GM12878 (cell line): ENCODE results near the gene RBM19. TPM values are rescaled to one million over a fixed set of nuclear protein-coding genes. Genes with fewer than 3 reads are reported as not detected.

Source experiments
- ATAC-seq: fragments of 200-7000 bp; cut with Tn5 transposase; 3 replicates; pipeline ENCODE4 v1.9.1; 2020; ENCODE audit warnings: mild to moderate bottlenecking, moderate library complexity
- BruUV-seq: library from RNA; stranded (reverse); fragments of 400-500 nt; replicated peaks from 2 replicates; lab custom pipeline; 2021; lab: Mats Ljungman, UMichigan
- CTCF ChIA-PET: fragments of 300-600 bp; sonication (Branson Sonifier 250); formaldehyde crosslinking; extraction: SDS; loops from one replicate; lab custom pipeline; 2021; ENCODE audit warnings: inconsistent platforms; lab: Yijun Ruan, JAX
- POLR2A ChIA-PET: fragments of 350-600 bp; formaldehyde crosslinking; extraction: SDS; loops from one replicate; lab custom pipeline; 2021; ENCODE audit warnings: inconsistent platforms; lab: Charles Lee
- RAD21 ChIA-PET: fragments of 300-600 bp; sonication (Branson Sonifier 250); formaldehyde crosslinking; loops from one replicate; lab custom pipeline; 2023; ENCODE audit warnings: antibody characterized with exemption; ENCODE audit not compliant: unreplicated experiment; lab: Charles Lee
- SMC1A ChIA-PET: fragments of 300-600 bp; sonication (Branson Sonifier 250); formaldehyde crosslinking; loops from one replicate; lab custom pipeline; 2023; ENCODE audit not compliant: unreplicated experiment, uncharacterized antibody; lab: Charles Lee
- DNase-seq: peaks from one replicate; pipeline ENCODE4 v3.0.0-alpha.2; 2011; ENCODE audit warnings: low read depth, low spot score
- FAIRE-seq: peaks from 3 replicates; lab custom pipeline; 2011; peaks lifted over from hg19 to GRCh38; lab: Jason Lieb, UNC
- H2AFZ ChIP-seq: 2 replicates; pipeline ENCODE4 v1.6.0; 2011; ENCODE audit warnings: low read depth, low read length, control low read depth; ENCODE audit not compliant: control insufficient read depth
- H3K27ac ChIP-seq: 2 replicates; pipeline ENCODE4 v1.5.1; 2011; ENCODE audit warnings: control low read depth; ENCODE audit not compliant: control insufficient read depth, insufficient read depth
- H3K27me3 ChIP-seq, 2 experiments: replicated peaks in 1 of 2; 2 replicates each; pipeline versions ENCODE4 v1.6.0 to v1.6.1; 2011; ENCODE audit warnings: low read length in 1 of 2; ENCODE audit not compliant: control insufficient read depth in 2 of 2, insufficient read depth in 2 of 2
- H3K36me3 ChIP-seq, 2 experiments: 2 replicates each; pipeline ENCODE4 v1.5.1; 2011; ENCODE audit warnings: low read length in 1 of 2; ENCODE audit not compliant: control insufficient read depth in 2 of 2, insufficient read depth in 2 of 2
- H3K4me1 ChIP-seq: 2 replicates; pipeline ENCODE4 v1.6.1; 2011; ENCODE audit warnings: mild to moderate bottlenecking, low read length, moderate library complexity, mixed read lengths; ENCODE audit not compliant: control insufficient read depth, insufficient read depth
- H3K4me2 ChIP-seq: 2 replicates; pipeline ENCODE4 v1.6.0; 2011; ENCODE audit warnings: control low read depth; ENCODE audit not compliant: control insufficient read depth, insufficient read depth
- H3K4me3 ChIP-seq: fragments of 200-600 bp; sonication (generic); 2 replicates; pipeline ENCODE4 v1.5.1; 2016
- H3K79me2 ChIP-seq: 2 replicates; pipeline ENCODE4 v1.6.0; 2011; ENCODE audit warnings: low read length; ENCODE audit not compliant: control insufficient read depth, insufficient read depth
- H3K9ac ChIP-seq: 2 replicates; pipeline ENCODE4 v1.8.0; 2011; ENCODE audit warnings: low read length, control low read depth, mixed read lengths; ENCODE audit not compliant: control insufficient read depth, insufficient read depth
- H3K9me3 ChIP-seq: replicated peaks from 3 replicates; pipeline ENCODE4 v1.5.1; 2011; ENCODE audit warnings: mild to moderate bottlenecking, low read length; ENCODE audit not compliant: control insufficient read depth, insufficient read depth
- H4K20me1 ChIP-seq: 2 replicates; pipeline ENCODE4 v1.6.0; 2011; ENCODE audit not compliant: control insufficient read depth, insufficient read depth
- BCLAF1 ChIP-seq: fragments of 450-650 bp; IDR thresholded peaks from 2 replicates; pipeline ENCODE4 v1.6.1; 2017; ENCODE audit warnings: antibody characterized with exemption, mild to moderate bottlenecking, moderate library complexity
- CBFB ChIP-seq: IDR thresholded peaks from 2 replicates; pipeline ENCODE4 v1.6.1; 2016; ENCODE audit warnings: antibody characterized with exemption, low read depth
- CBX5 ChIP-seq: sonication (generic); IDR thresholded peaks from 2 replicates; pipeline ENCODE4 v1.6.1; 2016; ENCODE audit warnings: low read depth, moderate library complexity, mild to moderate bottlenecking, inconsistent platforms
- HDGF ChIP-seq: fragments of 450-650 bp; IDR thresholded peaks from 2 replicates; pipeline ENCODE4 v1.6.1; 2016; ENCODE audit warnings: antibody characterized with exemption
- IRF4 ChIP-seq: IDR thresholded peaks from 2 replicates; pipeline ENCODE4 v1.6.1; 2011; ENCODE audit warnings: low read depth, low read length
- LARP7 ChIP-seq: fragments of 450-650 bp; IDR thresholded peaks from 2 replicates; pipeline ENCODE4 v1.6.1; 2017; ENCODE audit warnings: mild to moderate bottlenecking
- PAX8 ChIP-seq: fragments of 450-650 bp; IDR thresholded peaks from 2 replicates; pipeline ENCODE4 v1.6.1; 2017; ENCODE audit warnings: mild to moderate bottlenecking, moderate library complexity
- SUPT20H ChIP-seq: IDR thresholded peaks from 2 replicates; pipeline ENCODE4 v1.6.1; 2011; ENCODE audit warnings: low read depth, mild to moderate bottlenecking, low read length, moderate library complexity, borderline replicate concordance; ENCODE audit not compliant: control insufficient read depth
- WRNIP1 ChIP-seq: IDR thresholded peaks from 2 replicates; pipeline ENCODE4 v1.6.1; 2011; ENCODE audit warnings: low read depth, low read length, improper control_type of control experiment, borderline replicate concordance
- YBX1 ChIP-seq: fragments of 450-650 bp; IDR thresholded peaks from 2 replicates; pipeline ENCODE4 v1.6.1; 2016; ENCODE audit warnings: antibody characterized with exemption
- ZNF24 ChIP-seq: fragments of 450-650 bp; IDR thresholded peaks from 2 replicates; pipeline ENCODE4 v1.6.1; 2017; ENCODE audit warnings: antibody characterized with exemption, mild to moderate bottlenecking
- ZNF384 ChIP-seq: IDR thresholded peaks from 2 replicates; pipeline ENCODE4 v1.6.1; 2012; ENCODE audit warnings: low read depth, mild to moderate bottlenecking, low read length, improper control_type of control experiment, borderline replicate concordance
- ZNF622 ChIP-seq: fragments of 450-650 bp; IDR thresholded peaks from 2 replicates; pipeline ENCODE4 v1.6.1; 2017; ENCODE audit warnings: mild to moderate bottlenecking, inconsistent platforms
- WGBS: methylation state at CpG from one replicate; pipeline ENCODE4 v1.1.6; 2016; ENCODE audit warnings: low lambda C conversion rate; ENCODE audit not compliant: insufficient replicate concordance, insufficient coverage; ENCODE audit errors: missing lambda C conversion rate; 5-methylcytosine and 5-hydroxymethylcytosine counted together
- in situ Hi-C: fragments of 300-500 bp; cut with MboI; formaldehyde crosslinking; loops from 9 replicates; pipeline ENCODE4 v1.14.3; 2018; ENCODE audit warnings: mixed read lengths
- intact Hi-C: fragments of 100-400 bp; cut with micrococcal nuclease; formaldehyde crosslinking; loops from one replicate; pipeline ENCODE4 v1.14.2; 2022; ENCODE audit not compliant: unreplicated experiment
- polyA plus RNA-seq, 11 experiments: library from polyadenylated mRNA; depleted of rRNA in 4 of 11; unstranded in 6 of 11; stranded (reverse) in 5 of 11; fragments of >200 nt; fragmentation: Nextera tagmentation in 4 of 11; fragmentation: Illumina TruSeq in 1 of 11; extraction: Ambion mirVana in 4 of 11; extraction: Trizol in 1 of 11; gene quantifications; 1 replicate in 1 of 11; 2 replicates in 10 of 11; pipeline versions ENCODE4 v1.2.1 to v1.2.3, GENCODE V29; 2011 to 2016; ENCODE audit warnings: inconsistent platforms in 2 of 11, missing spikeins in 2 of 11, low read depth in 1 of 11
- total RNA-seq, 4 experiments: library from RNA; depleted of rRNA in 3 of 4; stranded (reverse); fragments of >200 nt in 3 of 4; fragmentation: Illumina TruSeq in 1 of 4; extraction: Trizol in 1 of 4; gene quantifications; 2 replicates each; pipeline versions ENCODE4 v1.2.1 to v1.2.3, GENCODE V29; 2013 to 2021

Gene RBM19
- total and polyA plus RNA-seq, 10 of the 15 experiments (the other 5 are each of a cell fraction or from before 2014, with no cell fraction given), result 4.2 to 42.9 (median 28.4) TPM

- RAD21 ChIA-PET, result interaction anchor here (1.4 kb wide), 1 partner anchor 26 kb away, joined by 4 read pairs; no protein-coding TSS in a partner anchor
- ATAC-seq (no peak), DNase-seq (no peak), FAIRE-seq (no peak)
- intact Hi-C loops, result no loop called here
- Histone ChIP-seq H3K27ac (no peak overlapping the region), H3K4me1 (no peaks in the 10 kb centered on the region), H3K79me2 (no peaks in the 10 kb centered on the region), H3K9me3 (no peaks in the 10 kb centered on the region; the same call in 2 of the 3 replicates), H3K4me2 (no peak overlapping the region), H3K4me3 (no peak overlapping the region), H2AFZ (no peak overlapping the region), H3K36me3 (no peaks in the 10 kb centered on the region), H4K20me1 (no peaks in the 10 kb centered on the region), H3K9ac (no peak overlapping the region), H3K27me3 (no peaks in the 10 kb centered on the region)
- CTCF ChIA-PET, result no interaction called here
- POLR2A ChIA-PET, result no interaction called here
- WGBS, result 56% methylated on average over 6 of the region's 6 CpGs
- in situ Hi-C loops, result no loop called here
- no TSS peak for BruUV-seq
- SMC1A ChIA-PET, result no interaction called here
- TF ChIP-seq CBFB, result no peak
- TF ChIP-seq YBX1, result no peak
- no peak for TF ChIP-seq PAX8
- no peak for TF ChIP-seq SUPT20H
- TF ChIP-seq BCLAF1, result no peak
- no peak for TF ChIP-seq WRNIP1
- no peak for TF ChIP-seq HDGF
- TF ChIP-seq LARP7, result no peak
- TF ChIP-seq ZNF24, result no peak
- no peak for TF ChIP-seq CBX5
- TF ChIP-seq ZNF384, result no peak
- TF ChIP-seq ZNF622, result no peak
- TF ChIP-seq IRF4, result no peak
Measured at GRCh38 chr12:113792450-113792849, 173.7 kb downstream of the RBM19 start.
